GM21360 (cell line): ENCODE results near the gene TUBG2.

ENCODE experiments used
- ATAC-seq: cut with Tn5 transposase; IDR thresholded peaks from one replicate; pipeline ENCODE4 v1.9.1; 2021; ENCODE audit warnings: mild to moderate bottlenecking, moderate library complexity; ENCODE audit not compliant: unreplicated experiment

The TUBG2 gene

DNA sequence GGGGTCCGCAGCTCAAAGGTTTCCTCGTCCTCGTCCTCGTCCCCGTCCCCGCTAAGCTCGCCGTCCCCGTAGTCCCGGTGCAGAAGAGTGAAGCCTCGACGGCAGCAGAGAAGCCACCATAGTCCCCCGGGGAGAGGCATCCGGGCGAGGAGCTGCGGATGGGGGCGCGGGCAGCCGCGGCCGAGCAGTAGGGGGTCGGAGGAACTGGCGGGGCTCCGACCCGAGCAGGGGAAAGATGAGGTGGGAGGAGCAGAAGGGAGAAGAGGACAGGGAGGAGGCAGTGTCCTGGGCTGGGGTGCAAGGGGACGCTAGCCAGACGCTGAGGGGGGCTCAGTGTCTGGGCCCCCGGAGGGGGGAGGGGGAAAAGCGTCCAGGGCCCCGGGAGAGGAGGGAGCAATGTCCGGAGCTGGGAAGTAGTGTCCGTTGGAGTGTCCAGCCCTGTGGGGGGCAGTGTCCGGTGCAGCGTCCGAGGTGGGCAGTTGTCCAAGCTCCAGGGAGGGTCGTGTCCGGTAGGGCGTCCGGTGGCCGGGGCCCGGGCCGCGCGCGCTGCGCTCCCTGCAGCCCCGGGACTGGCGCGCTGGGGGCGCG is 17.4 kb downstream of the TUBG2 start, which contains the start of gene PLEKHH3:
Gene PLEKHH3 (minus strand): TSS at position 571 of the 588 bp plus-strand sequence. CDS start 431 bp downstream, at position 140.
- ATAC-seq: peak; percentile 1

DNA sequence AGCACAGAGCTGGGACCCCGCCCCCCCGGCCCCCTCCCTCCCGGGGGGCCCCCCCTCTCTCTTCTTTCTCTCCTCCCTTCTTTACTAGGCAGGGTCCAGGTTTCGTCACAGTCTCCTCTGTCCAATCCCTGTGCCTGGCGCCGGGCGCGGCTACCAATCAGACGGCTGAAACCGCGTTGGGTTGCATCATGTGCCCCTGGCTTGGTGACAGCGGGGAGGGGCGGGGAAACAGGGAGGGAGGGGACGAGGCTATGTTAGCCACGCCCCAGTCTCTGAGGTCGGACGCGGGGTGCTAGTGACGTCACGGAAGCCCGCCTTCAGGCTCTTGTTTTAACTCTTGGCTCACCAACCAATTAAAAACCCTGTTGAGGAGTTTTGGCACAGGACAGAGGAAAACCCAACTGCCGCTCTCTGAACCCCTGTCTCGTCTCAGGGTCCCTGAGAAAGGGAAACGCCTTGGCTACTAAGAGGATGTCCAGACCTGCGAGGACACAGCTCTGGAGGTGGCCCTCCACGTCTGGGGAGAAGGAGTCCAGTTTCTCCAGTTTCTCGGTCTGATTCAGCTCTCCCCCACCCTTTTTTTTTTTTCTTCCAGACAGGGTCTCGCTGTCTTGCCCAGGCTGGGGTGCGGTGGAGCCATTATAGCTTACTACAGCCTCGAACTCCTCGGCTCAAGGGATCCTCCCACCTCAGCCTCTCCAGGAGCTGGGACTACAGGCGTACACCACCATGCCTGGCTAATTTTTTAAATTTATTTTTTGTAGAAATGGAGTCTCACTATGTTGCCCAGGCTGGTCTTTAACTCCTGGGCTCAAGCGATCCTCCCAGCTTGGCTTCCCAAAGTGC is 18.2 kb downstream of the TUBG2 start:
- ATAC-seq: peak; percentile 46

DNA sequence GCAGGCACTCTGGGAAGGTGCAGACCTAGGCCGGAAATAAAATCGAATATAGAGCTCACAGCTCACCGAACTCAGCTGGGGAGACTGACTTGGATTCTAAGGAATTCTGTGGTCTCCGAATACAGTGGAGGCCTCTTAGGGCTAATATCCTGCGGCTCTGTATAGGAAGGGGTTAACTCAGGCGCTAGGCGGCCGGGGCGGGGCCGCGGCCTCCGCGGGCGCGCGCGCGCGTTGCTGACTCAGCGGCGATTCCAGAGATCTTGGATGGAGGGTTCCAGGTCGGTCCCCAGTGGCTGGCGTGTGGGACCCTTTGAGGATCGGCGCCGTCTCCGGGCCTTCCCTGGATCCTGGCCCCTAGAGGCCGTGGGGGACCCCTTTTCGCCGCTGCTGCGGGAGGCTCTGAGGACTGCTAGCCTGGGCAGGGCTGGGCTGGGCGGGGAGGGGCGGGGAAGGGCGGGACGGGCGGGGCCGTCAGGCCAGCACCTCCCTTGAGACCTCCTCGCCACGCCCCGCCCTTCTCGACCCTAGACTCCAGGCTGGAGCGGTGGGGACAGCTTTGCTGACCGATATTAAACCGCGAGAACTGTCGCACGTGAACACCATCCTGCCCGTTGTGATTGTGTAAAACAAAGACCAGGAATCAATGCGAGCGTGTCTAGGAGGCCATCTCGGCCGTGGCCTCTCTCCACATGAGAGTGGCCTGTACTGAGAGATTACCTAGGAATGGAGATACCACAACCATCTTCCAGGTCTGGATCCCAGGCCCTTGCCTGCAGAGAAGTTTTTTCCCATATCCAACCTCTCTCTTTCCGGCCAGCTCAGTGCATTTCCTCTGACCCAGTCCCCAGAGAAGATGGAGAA is 19.1 kb downstream of the TUBG2 start:
- ATAC-seq: no peak

GRCh38 chr17:42678951-42679491 is 19.9 kb downstream of the TUBG2 start:
- no peak for ATAC-seq

GRCh38 chr17:42679492-42680330 is 20.6 kb downstream of the TUBG2 start:
- ATAC-seq: no peak

DNA sequence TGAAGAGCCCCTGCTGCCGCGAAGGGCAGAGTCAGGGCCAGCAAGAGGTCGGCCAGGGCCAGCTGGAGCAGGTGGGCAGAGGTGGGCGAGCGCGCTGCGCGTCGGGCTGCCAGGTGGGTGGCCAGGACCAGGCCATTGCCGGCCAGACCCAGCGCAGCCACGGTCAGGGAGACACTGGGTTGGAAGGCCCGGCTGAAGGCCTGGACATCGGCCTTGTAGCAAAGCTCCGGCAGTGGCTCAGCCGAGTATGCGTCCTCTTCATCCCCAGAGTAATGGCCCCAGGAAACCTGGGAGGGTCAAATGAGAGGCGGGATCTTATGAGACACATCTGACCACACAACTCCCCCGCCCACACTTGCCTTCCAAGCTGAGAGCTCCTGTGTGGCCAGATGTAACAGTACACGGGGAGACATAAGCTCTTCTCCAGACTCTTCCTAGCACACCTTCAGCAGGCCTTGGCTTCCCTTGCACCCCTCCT is 21.3 kb downstream of the TUBG2 start:
- no peak for ATAC-seq

DNA sequence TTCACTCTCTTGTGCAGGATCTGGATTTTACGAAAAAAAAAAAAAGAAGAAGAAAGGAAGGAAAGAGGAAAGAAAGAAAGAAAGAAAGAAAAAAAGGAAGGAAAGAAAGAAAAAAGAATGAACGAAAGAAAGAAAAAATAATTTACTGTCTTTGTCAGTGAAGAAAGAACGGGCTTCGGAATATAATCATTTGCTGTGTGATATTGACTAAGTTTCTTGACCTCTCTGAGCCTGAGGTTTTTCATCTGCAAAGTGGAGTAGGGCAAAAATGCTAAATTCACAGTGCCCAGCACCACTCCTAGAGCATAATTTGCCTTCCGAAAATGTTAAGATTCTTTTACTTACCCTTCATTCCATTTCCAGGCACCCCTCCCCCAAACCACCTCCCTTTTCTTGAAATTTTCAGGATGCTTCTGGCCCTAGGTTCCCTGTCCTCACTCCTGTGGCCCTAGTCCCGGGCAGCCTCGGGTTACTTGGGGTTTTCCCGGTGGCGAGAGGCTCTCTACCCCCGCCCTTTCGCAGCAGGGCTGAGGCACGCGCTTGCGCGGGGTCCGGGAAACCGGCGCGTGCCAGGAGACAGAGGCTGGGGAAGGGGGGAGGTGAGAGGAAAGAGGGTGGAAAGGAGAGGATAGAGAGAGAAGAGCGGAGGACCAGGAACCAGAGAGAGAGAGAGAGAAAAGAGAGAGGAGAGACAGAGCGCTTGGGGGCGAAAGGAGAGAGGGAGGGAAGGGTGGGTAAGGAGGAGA is 23.1 kb downstream of the TUBG2 start, which contains the start of gene CNTNAP1:
Gene CNTNAP1 (plus strand): TSS at position 556 of the 746 bp plus-strand sequence. CDS start 299 bp downstream, outside the sequence.
- ATAC-seq: no peak

DNA sequence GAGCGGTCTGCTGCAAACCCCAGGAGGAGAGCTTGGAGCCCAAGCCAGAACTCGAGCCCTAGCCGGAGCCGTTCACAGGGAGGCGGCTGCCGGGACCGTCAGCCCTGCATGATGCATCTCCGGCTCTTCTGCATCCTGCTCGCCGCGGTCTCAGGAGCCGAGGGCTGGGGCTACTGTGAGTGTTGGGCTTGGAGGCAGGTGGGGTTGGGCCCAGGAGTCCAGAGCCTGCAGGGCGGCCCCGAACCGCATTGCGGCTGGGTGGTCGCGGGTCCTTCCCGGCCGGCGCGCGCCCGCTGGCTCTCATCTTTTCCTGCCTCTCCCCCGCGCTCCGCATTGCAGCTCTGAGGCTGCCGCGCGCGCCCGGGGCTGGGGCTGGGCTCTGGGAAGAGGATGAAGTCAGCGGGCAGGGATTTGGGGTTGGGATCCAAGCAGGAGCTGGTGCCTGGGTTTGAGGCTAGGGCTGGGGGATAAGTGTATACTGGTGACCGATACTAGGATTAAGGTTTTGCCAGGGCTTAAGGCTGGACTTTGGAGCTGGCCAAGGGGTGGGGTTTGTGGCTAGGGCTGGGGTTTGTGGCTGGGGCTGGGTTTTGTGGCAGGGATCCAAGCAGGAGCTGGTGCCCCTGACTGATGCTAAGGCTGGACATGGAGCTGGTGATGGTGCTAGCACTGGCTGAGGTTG is 23.8 kb downstream of the TUBG2 start:
- ATAC-seq: no peak

- no peak for ATAC-seq
These were observed 24.4 kb downstream of the TUBG2 start for GRCh38 chr17:42683407-42684034.

DNA sequence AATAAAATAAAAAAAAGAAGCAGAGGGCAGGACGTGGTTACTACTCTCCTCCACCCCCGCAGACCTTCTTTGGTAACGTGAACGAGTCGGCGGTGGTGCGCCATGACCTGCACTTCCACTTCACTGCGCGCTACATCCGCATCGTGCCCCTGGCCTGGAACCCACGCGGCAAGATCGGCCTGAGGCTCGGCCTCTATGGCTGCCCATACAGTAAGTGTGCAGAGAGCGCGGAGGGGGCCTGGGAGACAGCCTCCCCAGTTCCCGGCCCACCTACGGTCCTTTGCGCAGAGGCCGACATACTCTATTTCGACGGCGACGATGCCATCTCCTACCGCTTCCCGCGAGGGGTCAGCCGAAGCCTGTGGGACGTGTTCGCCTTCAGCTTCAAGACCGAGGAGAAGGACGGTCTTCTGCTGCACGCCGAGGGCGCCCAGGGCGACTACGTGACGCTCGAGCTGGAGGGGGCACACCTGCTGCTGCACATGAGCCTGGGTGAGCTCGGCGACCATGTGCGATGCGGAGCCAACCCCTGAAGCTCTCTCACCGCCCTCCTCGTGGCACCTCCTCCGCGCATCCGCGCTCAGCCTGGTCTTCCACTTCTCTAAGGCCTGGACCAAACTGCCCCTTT is 26.0 kb downstream of the TUBG2 start:
- no peak for ATAC-seq

- ATAC-seq: no peak
These were observed 26.7 kb downstream of the TUBG2 start for GRCh38 chr17:42685831-42686230.

GRCh38 chr17:42686520-42687128 is 27.5 kb downstream of the TUBG2 start:
- no peak for ATAC-seq

DNA sequence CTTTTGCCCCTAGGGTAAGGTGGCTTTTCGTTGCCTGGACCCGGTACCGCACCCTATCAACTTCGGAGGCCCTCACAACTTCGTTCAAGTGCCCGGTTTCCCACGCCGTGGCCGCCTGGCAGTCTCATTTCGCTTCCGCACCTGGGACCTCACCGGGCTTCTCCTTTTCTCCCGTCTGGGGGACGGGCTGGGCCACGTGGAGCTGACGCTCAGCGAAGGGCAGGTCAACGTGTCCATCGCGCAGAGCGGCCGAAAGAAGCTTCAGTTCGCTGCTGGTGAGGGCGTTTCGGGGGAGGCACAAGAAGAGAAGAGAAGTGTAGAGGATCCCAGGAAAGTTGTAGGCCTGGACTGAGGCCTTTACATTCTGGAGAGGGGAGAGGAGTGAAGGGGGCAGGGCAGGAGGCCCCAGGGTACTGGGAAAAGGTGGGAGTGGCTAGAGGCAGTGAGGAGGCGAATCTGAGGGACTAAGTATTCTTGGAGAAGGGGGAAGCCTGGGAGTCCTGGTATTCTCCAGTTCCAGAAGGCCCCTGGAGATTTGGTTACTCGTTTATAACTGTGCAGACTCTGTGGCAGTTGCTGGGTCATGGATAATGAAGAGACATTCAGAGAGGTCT is 28.7 kb downstream of the TUBG2 start:
- no peak for ATAC-seq

- ATAC-seq: no peak
These were observed 31.5 kb downstream of the TUBG2 start for GRCh38 chr17:42690596-42690995.

DNA sequence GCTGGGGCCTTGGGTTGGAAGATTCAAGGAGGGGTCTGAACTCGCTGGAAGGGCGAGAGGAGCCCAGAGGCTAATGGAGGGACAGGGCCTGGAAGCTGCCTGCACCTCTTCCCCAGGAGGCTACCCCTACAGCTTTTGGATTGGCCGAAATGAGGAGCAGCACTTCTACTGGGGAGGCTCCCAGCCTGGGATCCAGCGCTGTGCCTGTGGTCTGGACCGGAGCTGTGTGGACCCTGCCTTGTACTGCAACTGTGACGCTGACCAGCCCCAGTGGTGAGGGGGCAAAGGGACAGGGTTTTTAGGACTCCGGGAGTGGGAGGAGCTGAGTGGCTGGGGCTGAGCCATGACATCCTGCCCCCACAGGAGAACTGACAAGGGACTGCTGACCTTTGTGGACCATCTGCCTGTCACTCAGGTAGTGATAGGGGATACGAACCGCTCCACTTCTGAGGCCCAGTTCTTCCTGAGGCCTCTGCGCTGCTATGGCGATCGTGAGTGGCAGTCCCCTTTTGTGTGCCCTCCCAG is 32.0 kb downstream of the TUBG2 start:
- ATAC-seq: no peak

GRCh38 chr17:42692489-42692888 is 33.4 kb downstream of the TUBG2 start:
- no peak for ATAC-seq

- no peak for ATAC-seq
These were observed 35.4 kb downstream of the TUBG2 start for GRCh38 chr17:42694524-42694923.
